Natural killer cell treated with Interleukin-12 subunit alpha and Interleukin-12 subunit beta and Interleukin-15 and Interleukin-18, amount 100 ng/mL, for 72 hours (primary cell): ENCODE measurements around the gene IGFN1. TPM values are rescaled to one million over a fixed set of nuclear protein-coding genes. Genes with fewer than 3 reads are reported as not detected.

Experiments
- ATAC-seq, 2 donors: fragments of 150-1000 bp; cut with Tn5 transposase in 1 of 2; sonication (Bioruptor Pico), chemical (Tn5 transposase) in 1 of 2; 2 replicates each; pipeline ENCODE4 v1.10.0; 2021
- DNase-seq: peaks from one replicate; pipeline ENCODE4 v3.0.0; 2022; ENCODE audit warnings: low spot score
- H3K27ac Mint-ChIP-seq, 2 donors: 1 replicate in 1 of 2; 2 replicates in 1 of 2; pipeline ENCODE4 v1.8.0; 2022; ENCODE audit warnings: mixed read lengths in 2 of 2, mild to moderate bottlenecking in 1 of 2, moderate library complexity in 1 of 2
- H3K27me3 Mint-ChIP-seq, 2 donors: 1 replicate in 1 of 2; 2 replicates in 1 of 2; pipeline ENCODE4 v1.8.0; 2022; ENCODE audit warnings: mixed read lengths in 2 of 2
- H3K36me3 Mint-ChIP-seq: one replicate; pipeline ENCODE4 v1.8.0; 2022; ENCODE audit warnings: mixed read lengths
- H3K4me1 Mint-ChIP-seq, 2 donors: 1 replicate in 1 of 2; 2 replicates in 1 of 2; pipeline ENCODE4 v1.8.0; 2022; ENCODE audit warnings: low read depth in 2 of 2, mixed read lengths in 2 of 2, mild to moderate bottlenecking in 1 of 2
- H3K4me3 Mint-ChIP-seq: one replicate; pipeline ENCODE4 v1.8.0; 2022; ENCODE audit warnings: mixed read lengths
- H3K9me3 Mint-ChIP-seq: 2 replicates; pipeline ENCODE4 v1.8.0; 2022; ENCODE audit warnings: mixed read lengths
- total RNA-seq, 2 donors: library from RNA; stranded (reverse); gene quantifications; one replicate each; pipeline ENCODE4 v1.2.3, GENCODE V29; 2022

IGFN1 gene
- total RNA-seq, 2 donors from 2014 or later: not detected

DNA sequence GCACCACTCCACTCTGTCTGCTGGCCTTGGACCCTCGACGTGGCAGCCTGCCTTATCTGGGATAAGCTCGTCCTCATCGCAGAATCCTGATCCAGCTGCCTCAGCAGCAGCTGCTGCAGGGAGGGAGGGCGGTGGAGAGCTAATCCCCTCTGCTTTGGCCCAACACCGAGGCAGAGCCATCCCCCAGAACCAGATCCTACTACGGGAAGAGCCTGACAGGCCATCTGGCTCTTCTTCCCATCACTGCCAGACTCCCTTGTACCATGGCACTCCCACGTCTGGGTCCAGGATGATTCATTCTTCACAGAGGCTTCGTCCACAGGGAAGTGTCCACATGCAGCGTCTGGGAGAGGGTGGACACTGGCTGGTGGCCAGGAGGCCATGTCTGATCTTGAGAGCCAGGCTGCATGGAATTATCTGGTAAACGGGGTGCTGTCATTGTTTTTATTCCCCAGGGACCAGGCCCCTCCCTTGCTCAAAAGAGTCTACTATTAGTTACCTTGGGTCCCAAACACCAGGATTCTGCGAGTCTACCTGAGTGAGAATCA is 78.1 kb downstream of the IGFN1 start:
- H3K27ac Mint-ChIP-seq: no peak overlapping the region
- no peak for DNase-seq
- no peak overlapping the region for H3K4me3 Mint-ChIP-seq
- ATAC-seq: no peak
- H3K27me3 Mint-ChIP-seq: peaks cover 29 to 46% of the 10 kb centered on the region in 2 donors
- no peaks in the 10 kb centered on the region for H3K9me3 Mint-ChIP-seq
- H3K4me1 Mint-ChIP-seq: no peaks in the 10 kb centered on the region
- H3K36me3 Mint-ChIP-seq: no peaks in the 10 kb centered on the region

DNA sequence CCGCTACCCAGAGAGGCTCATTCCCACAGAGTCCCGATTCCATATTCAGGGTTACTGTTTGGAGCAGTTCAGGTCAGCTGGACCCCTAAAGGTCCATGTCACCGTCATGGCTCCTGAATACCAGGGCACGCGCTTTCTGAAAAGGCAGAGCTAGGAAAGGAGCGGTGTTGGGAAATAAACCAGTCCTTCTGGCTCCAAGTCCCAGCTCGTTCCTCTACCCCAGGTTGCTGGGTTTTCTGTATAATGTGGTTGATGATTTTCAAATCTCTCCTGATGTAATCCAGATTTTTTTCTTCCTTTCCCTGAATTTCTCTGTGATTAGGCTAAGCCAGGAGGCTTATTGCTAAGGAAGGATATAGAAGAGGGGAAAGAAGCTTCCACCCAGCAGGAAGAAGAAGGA is 78.7 kb downstream of the IGFN1 start:
- Mint-ChIP-seq H3K4me3 (no peak overlapping the region), H3K9me3 (no peaks in the 10 kb centered on the region), H3K4me1 (no peaks in the 10 kb centered on the region), H3K36me3 (no peaks in the 10 kb centered on the region), H3K27me3 (peaks cover 28 to 46% of the 10 kb centered on the region in 2 donors), H3K27ac (no peak overlapping the region)
- DNase-seq: no peak
- no peak for ATAC-seq

DNA sequence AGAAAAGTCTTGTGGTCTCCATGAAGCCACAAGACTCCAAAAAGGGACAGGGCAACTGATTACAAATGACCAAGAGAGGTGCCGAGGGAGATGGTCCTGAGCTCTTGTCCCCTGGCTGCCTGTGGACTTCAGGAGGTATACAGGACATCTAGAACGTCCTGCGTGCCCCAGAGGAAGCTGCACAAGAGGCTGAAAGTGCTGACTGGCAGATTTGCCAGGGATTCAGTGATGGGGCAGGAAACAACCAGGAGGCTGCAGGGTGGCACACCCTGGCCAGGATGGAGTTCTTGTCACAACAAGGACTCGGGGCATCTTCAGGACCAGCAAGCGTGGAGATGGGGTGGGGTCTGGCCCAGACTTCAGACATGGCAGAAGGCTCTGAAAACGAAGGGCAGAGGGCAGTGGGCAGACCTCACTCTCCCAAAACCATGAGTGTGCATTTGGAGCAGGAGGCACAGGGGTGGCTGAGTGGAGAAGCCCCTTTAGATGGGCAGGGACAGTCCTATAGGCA is 79.3 kb downstream of the IGFN1 start:
- H3K4me1 Mint-ChIP-seq: no peaks in the 10 kb centered on the region
- no peak overlapping the region for H3K4me3 Mint-ChIP-seq
- no peak for ATAC-seq
- H3K27me3 Mint-ChIP-seq: peaks cover 24 to 39% of the 10 kb centered on the region in 2 donors
- no peak overlapping the region for H3K27ac Mint-ChIP-seq
- no peaks in the 10 kb centered on the region for H3K9me3 Mint-ChIP-seq
- no peaks in the 10 kb centered on the region for H3K36me3 Mint-ChIP-seq
- DNase-seq: no peak

DNA sequence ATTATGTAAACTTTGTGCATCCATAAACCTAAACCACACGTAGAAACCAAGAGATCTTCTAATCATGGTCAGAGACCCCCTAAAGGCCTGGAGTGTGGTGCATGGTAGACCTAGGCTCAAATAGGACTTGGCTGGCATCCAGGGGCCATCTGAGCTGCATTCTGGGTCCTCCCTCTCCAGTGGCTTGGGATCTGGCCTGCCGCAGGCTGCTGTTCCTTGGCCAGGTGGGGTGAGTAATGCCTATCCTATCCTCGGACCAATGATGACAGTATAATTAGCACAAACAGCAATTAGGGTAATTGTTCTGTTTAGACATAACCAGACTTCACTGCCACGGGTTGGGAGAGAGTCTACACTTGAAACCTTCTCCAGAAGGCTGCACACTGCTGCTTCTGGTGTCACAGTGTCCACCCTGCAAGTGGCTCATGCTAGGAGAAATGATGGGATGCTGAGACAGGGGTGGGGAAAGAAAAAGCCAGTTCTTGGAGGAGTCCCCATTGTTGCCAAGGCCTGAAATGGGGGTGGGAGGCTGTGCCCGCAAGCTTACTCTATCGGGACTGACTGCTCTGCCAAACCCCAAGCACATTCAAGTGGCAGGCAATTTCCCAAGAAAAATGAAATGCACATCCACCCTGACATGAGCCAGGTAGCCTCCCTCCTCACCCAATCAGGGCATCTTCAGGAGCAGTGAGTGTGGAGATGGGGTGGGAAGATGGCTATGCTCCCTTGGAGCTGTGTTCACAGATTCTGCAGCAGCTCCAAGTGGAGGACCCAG is 80.2 kb downstream of the IGFN1 start:
- DNase-seq (no peak), ATAC-seq (no peak)
- Mint-ChIP-seq H3K4me1 (no peaks in the 10 kb centered on the region), H3K27ac (no peak overlapping the region), H3K27me3 (peaks cover 24 to 33% of the 10 kb centered on the region in 2 donors), H3K9me3 (no peaks in the 10 kb centered on the region), H3K4me3 (no peak overlapping the region), H3K36me3 (no peaks in the 10 kb centered on the region)

DNA sequence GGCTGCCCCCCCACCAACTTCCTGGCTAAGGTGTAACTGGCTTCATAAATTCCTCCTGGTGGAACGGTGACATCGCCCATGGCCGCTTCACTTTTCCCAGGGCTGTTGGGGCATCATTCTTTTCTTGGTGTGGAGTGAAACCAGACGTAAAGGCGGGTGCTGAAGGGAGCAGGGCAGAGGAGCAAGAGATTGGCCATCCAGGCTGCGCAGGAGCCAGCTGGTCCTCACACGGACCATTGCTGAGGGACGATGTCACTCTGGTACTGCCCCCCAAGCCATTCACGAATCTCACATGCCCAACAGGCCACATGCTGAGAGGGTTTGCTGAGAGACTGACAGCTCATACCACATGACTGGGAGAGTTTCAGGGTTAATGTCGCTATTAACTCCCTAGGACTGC is 82.2 kb downstream of the IGFN1 start:
- no peak for ATAC-seq
- H3K27me3 Mint-ChIP-seq: peaks cover 10 to 13% of the 10 kb centered on the region in 2 donors
- no peak overlapping the region for H3K4me3 Mint-ChIP-seq
- no peaks in the 10 kb centered on the region for H3K9me3 Mint-ChIP-seq
- no peaks in the 10 kb centered on the region for H3K36me3 Mint-ChIP-seq
- no peak overlapping the region for H3K27ac Mint-ChIP-seq
- no peaks in the 10 kb centered on the region for H3K4me1 Mint-ChIP-seq
- DNase-seq: no peak

DNA sequence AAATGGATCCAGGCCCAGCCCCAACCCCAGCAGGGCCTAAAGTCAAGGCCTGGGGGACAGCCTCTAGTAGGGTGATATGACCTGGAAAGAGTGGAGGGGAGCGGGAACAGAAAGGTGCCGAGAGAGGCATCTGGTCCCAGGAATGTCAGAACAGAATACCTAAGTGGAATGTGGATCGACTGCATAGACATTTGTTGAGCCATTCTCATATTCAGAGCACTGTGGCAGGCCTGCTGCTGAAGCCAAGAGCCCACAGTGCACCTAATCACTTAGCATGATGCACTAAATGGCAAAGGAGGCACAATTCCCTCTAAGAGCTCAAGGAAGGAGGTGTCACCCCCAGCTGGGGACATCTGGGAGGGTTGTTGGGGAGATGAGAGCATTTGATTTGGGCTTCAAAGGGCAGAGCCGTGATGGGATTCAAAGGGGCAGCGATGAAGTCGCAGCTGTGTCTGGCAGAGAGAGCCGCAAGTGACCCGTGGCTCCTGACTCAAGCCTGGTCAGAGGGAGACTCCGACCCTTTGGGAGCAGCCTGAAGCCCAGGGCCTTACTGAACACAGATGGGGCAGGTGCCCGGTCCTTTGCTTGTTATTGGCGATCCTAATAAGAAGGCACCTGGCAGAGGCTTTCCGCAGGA is 84.1 kb downstream of the IGFN1 start:
- DNase-seq: no peak
- H3K36me3 Mint-ChIP-seq: no peaks in the 10 kb centered on the region

DNA sequence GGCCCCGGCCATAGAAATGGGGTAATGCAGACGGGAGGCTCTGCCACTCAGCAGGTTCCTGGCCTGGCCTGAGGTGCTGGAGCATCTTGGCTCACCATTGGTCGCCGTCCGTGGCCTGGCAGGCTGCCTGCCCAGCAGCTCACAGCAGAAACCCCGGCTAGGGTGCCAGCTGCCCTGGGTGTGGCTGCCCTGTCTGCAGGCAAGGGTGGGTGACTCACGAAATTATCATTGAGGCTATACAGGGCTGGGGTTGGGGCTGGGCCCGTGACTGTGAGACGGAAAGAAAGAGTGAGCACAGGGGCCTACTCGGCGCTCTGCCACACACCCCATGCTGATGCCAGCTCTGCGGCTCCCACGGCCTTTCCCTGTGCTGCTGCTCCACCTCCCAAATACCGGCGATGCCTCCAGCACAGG is 84.6 kb downstream of the IGFN1 start:
- Mint-ChIP-seq H3K27me3 (peaks cover 5 to 8% of the 10 kb centered on the region in 2 donors), H3K36me3 (no peaks in the 10 kb centered on the region), H3K4me1 (no peaks in the 10 kb centered on the region), H3K27ac (no peak overlapping the region), H3K9me3 (no peaks in the 10 kb centered on the region), H3K4me3 (no peak overlapping the region)
- DNase-seq (no peak), ATAC-seq (peak in 1 of 2 donors; percentile 3)

More for the DNA sequence above, 84.1 kb downstream of the IGFN1 start:
- no peak overlapping the region for H3K27ac Mint-ChIP-seq
- H3K4me1 Mint-ChIP-seq: no peaks in the 10 kb centered on the region
- no peak for ATAC-seq
- no peaks in the 10 kb centered on the region for H3K9me3 Mint-ChIP-seq
- no peak overlapping the region for H3K4me3 Mint-ChIP-seq
- H3K27me3 Mint-ChIP-seq: peaks cover 7 to 11% of the 10 kb centered on the region in 2 donors

DNA sequence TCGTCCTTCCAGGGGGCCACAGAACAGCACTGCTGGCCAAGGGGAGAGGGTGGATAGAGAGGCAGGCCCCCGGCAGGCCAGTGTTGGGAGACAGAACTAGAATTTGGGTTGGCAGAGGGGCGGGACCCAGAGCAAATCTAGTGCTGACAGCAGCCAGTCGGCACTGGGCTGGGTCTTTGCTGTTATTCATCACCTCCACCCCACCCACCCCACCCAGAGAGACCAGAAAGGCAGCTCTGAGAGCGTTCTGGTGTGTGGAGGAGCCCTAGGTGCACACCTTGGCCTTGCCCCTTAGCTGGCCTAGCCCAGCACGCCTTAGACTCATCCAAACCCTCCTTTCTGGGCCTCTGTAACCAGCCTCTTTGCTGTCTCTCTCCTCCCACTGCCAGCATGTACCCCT is 86.3 kb downstream of the IGFN1 start:
- DNase-seq (no peak), ATAC-seq (no peak)
- Mint-ChIP-seq H3K27ac (no peak overlapping the region), H3K27me3 (peaks cover 10 to 13% of the 10 kb centered on the region in 2 donors), H3K4me1 (no peaks in the 10 kb centered on the region), H3K36me3 (no peaks in the 10 kb centered on the region), H3K4me3 (no peak overlapping the region), H3K9me3 (no peaks in the 10 kb centered on the region)

DNA sequence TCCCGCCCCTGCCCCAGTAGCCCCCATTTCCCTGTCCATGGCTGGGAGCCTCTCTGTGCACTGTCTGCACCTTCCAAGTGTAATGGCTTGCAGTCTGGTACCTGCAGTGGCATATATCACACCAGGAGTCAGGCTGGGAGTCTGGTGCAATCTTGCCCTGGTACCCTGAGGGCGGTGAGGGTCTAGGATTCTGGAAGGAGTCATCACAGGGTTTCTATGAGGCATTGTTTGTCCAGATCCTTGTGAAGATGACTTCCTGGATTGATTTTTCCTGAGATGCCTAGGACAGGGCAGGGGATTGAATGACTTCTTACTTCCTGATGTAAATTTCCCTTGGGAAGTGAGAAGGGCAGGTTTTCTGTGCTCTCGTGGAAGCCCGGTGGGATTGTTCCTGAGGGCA is 86.8 kb downstream of the IGFN1 start:
- Mint-ChIP-seq H3K9me3 (no peaks in the 10 kb centered on the region), H3K4me3 (no peak overlapping the region), H3K4me1 (no peaks in the 10 kb centered on the region), H3K27me3 (peaks cover 16 to 19% of the 10 kb centered on the region in 2 donors), H3K27ac (no peak overlapping the region), H3K36me3 (no peaks in the 10 kb centered on the region)
- ATAC-seq (no peak), DNase-seq (no peak)

Other genes with a start within 250 kb of the IGFN1 start
- 10 to 100 TPM; 71.1 to 93.3 TPM for gene KIF21B, start 167.1 kb upstream of the IGFN1 start, total RNA-seq
- gene CACNA1S, start 78.4 kb upstream of the IGFN1 start, total RNA-seq: not detected
- gene ASCL5, start 63.6 kb upstream of the IGFN1 start, total RNA-seq: not detected
- gene TMEM9, start 36.4 kb upstream of the IGFN1 start, total RNA-seq: 10 to 100 TPM; 15.6 to 21.5 TPM
- gene PKP1, start 92.7 kb downstream of the IGFN1 start, total RNA-seq: not detected
- gene TNNT2, start 186.9 kb downstream of the IGFN1 start, total RNA-seq: not detected
- not detected for gene LAD1, start 208.5 kb downstream of the IGFN1 start, total RNA-seq
- gene TNNI1, start 230.9 kb downstream of the IGFN1 start, total RNA-seq: not detected